ENCODE data around the gene PJVK.
A peak's percentile ranks its signal among the peaks of the same experiment; 100 is the strongest.
"Not testable (repeated sequence)": the region's sequence is repeated elsewhere in the genome, so short reads cannot be mapped to it uniquely, and the experiment has no call there.

The PJVK gene

DNA sequence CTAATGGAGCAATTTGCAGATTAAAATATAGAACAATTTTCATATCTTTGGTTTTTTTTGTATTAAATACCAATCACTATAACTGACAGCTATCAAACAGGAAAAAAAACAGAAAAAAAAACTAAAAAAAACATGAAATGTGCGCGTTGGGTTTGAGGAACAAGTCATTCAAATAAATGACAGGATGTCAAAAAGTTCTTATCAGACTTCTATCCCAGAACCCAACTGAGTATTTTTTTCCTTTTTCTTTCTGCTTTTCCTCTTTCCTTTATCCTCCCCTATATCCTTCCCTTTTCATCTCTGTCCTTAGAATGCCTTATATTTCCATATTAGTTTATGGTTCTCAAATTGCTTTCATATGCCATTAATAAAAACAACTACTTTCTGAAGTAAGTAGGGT, 14.5 kb upstream of the PJVK start:
- no peak for DNase-seq

DNA sequence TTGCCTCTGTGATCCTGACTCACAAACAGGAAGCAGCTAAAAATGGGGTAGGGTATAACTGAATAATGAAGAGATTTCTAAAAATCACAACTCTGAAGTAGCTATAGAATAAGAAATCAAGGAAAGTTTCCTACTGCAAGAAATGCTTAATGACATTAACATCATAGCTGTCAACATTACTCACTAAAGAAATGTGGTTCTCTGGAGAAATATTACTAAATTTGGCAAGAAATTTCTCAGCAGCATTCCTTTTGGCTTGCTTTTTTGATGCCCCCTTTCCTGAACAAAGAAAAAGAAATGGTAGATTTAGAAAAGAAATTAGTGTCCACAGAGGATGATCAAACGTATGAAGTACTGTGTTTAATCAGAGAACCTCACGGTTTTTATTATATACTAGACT, 9.8 kb upstream of the PJVK start:
- no peak for DNase-seq

DNA sequence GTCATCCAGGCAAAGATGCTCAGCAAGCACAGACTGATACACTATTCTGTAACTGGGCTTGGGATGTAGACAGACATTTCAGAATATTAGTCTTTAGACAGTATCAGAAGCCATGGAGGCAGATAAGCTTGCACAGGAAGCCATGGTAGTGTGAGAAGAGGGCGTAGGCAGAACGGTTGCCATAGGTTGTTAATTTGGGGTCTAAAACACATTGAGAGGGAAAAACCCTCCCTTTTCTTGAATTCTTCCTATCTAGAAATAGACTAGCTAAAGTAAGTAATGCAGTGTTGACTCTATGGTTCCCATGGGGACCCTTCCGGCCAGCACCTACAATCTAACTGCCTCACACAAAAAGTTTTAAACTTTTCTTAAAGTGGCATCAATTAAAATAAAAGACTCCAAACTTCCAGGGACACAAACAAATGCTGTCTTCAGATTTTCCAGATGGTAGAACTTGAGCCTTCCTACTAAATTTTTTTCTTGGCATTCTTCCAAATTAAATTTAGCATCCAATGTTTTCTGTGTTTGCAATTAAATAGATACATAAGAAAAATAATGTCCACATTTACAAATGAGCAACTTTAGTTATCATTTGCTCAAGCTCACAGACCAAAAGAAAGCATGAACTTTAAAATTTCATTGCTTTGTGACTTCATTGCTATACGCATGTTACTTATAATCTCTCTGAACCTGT, 2.1 kb upstream of the PJVK start:
- DNase-seq, result no peak

DNA sequence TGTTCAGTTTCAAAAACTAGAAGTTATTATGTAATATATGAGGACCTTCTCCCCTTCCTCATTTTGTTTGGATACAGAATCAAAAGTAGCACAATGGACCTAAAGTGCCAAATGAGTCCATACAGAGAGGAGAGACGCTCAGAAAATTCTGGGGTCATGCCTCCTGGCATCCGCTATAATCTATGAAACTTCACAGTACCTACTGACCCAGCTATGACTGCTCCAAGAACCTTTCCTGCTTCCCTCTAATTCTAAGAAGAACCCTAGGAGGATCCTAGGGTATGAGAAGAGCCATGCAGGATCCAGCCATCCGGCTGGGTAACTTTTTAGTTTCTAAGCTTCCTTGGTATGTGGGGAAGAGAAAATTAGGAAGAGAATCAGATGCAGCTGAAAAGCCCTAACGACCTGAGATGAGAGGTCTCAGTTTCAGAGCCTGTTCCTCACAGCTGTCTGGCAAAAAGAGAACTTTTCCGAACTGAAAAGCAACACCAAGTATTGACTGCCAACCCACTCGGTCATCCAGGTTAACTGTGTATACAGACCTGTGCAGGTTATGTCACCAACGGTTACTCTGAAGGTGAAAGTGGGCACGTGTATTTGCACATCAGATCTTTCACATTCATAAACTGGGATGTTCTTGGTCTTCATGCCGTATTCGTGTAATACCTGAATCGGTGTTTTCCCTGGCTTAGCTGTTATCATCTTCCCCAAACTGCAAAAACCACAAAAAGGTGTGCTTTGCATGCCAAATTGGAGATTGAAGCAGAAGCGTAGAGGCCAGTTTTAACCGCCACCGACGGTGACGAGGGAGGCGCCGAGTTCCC, 1.3 kb upstream of the PJVK start:
- DNase-seq, result no peak

DNA sequence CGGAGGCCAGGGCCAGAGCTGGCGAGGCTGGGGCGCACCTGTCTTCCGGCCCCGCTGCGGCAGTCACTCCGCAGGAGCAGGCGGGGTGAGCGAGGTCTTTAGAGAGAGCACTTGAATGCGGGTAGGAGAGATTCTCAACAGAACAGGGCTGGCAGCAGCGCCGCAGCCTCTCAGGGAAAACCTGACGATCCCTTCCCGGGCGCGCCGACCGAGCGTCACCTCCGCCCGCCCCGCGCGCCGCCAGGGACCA, 729 bp upstream of the PJVK start:
- no peak for DNase-seq

DNA sequence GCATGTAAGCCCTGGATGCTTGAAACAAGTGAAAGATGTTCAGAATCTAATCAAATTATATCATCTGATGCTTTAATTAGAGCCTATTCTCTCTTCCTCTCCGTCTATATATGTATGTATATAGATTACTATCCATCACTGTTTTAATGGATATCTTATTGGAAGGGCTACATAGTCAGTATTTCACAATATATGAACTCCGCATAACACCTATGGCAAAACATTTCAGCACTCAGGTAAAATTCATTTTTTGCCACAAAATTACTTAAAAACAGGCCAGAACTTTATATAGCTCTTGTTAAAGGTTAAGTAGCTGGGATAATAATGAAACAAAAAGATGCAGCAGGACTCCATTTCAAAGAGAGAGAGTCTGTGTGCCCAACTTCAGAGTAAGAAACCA, 1.2 kb downstream of the PJVK start:
- DNase-seq, result no peak

DNA sequence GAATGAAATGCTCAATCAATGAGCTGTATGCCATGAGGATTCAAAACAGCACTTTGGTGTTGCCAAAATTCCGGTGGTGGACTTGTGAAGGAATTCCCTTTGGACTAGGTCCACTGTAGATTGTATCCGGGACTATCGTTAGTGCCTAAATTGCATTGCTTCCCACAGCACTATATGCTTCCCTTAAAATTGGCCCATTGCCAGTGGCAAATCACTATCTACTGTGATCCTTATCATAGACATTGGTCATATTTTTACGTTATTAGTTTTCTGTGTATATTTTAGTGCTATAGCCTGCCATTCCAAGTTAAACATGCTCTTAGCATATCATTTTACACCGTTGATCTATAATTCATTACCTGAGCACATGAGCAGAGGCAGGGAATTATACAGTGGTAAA, 1.7 kb downstream of the PJVK start:
- no peak for DNase-seq

DNA sequence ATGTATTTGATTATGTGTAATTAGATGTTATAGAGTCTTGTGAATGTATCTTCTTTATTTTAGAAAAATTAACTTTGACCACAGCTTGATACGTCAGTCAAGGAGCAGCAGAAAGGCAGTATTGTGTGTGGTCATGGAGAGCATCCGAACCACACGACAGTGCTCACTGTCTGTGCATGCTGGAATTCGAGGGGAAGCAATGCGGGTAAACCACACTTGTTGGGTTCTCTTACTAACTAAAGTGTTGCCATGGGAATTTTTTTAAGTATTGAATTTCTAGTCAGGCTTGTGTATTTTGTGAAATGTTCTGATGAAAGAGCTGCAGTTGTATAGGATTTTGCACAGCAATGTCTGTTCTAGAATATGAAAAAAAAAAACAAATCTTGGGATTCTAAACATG, 4.8 kb downstream of the PJVK start:
- DNase-seq, result no peak

DNA sequence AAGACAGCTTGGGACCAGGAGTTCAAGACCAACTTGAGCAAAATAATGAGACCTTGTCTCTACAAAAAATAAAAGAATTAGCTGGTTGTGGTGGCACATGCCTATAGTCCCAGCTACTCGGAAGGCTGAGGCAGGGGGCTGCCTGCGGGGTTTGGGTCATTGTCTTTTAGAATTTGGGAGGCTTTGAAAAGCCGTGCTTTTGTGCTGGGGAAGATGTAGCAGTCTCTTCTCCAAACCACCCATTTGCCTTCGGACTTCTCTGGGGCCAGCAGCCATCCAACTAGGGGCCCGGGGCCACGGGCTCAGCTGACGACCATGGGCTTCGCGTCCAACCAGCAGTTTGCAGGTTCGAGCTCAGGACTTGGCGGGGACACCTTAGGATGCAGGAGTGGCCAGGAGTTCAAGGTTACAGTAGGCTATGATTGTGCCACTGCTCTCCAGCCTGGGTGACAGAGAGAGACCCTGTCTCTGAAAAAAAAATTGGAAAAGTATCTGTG, 6.3 kb downstream of the PJVK start:
- no peak for DNase-seq

DNA sequence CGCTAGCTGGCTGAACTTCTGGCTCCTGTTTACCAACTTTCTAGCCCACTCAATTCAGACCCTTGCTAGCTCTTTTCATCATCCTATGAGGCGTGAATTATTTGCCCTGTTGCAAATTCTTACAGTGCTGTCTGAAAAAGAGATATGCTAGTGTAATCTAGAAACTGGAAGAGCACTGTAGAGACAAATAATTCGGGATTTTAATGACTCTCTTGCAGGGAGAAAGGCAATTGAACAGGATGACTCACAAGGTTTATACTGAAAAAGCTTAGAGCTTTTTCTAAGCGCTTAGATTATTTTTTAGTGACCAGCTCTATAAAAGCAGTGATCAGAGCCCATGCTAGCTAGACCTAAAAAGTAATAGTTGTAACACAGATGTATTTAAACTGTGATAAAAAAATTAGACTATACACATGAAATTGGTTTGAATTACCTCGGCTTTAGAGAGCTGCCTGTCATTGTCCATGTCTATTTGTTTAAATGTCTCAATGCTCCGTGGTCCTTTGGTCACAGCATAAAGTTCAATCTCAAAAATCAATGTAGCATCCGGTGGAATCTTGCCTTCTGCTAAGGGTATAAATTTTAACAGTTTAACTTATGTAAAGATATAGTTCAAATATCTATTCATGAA, 18.2 kb downstream of the PJVK start:
- DNase-seq, result no peak

DNA sequence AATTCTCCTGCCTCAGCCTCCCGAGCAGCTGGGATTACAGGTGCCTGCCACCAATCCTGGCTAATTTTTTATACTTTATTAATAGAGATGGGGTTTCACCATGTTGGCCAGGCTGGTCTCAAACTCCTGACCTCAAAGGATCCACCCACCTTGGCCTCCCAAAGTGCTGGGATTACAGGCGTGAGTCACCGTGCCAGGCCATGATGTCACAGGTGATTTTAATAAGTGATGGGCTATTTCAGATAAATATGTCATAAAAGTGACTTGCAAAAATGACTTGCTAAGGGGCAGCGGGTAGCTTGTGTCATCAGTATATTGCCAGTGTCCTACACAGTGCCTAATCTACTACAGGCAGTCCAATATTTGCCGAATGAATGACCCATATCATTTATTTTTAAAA, 20.1 kb downstream of the PJVK start:
- DNase-seq, result not testable (repeated sequence)

DNA sequence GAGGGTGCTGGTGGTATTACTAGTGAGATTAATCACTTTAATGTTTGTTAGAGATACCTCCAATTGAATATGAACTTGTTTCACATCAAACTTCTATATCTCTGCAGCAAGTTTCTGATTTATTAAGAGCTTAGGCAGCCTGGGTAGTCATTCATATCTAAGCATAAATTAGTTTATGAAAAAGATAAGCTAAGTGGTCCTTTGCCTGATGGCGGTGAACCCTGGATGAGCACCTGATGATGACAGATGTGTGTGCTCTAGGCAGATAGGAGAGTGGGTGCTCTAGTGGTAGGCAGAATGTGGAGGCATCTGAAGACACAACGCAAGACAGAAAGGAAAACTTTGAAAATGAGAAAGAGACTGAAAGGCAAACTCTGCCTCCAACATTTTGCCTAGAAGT, 22.2 kb downstream of the PJVK start:
- no peak for DNase-seq

DNA sequence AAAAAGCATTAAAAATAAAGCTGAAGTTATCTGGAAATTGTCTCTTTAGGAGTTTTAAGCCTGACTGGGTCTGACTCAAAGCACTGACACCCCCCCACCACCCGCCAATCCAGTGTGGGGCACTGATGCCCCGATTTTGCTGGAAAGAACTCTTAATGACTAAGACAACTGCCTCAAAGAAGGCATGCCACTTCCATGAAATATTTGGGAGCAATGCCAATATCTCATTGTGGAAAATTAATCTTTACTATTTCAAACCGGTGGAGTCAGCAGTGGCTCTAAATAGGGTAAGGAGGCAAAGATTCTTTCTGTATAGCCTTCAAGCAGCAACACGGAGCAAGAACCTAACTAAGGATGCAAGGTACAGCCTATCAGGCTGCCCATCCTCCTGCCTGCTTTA, 22.8 kb downstream of the PJVK start:
- no peak for DNase-seq

DNA sequence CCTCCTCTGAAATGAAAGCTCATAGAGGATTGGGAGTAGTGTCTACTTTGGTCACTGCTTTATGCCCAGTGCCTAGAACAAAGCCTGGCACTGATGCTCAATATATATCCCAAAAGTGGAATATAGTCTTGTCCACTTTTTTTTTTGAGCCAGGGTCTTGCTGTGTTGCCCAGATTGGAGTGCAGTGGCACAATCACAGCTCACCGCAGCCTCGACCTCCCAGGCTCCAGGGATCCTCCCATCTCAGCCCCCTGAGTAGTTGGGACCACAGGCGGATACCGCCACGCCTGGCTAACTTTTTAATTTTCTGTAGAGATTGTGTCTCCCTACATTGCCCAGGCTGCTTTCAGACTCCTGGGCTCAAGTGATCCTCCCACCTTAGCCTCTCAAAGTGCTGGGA, 23.4 kb downstream of the PJVK start:
- no peak for DNase-seq

DNA sequence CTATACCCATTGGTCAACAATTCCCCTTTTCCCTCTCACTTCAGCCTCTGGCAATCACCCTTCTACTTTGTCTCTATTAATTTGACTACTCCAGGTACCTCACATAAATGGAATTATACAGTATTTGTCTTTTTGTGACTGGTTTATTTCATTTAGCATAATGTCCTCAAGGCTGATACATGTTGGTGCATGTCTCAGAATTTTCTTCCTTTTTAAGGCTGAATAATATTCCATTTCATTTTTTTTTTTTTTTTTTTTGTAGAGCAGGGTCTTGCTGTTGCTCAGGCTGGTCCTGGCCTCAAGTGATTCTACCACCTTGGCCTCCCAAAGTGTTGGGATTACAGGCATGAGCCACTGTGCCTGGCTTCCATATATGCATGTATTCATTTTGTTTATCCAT, 25.3 kb downstream of the PJVK start:
- no peak for DNase-seq

DNA sequence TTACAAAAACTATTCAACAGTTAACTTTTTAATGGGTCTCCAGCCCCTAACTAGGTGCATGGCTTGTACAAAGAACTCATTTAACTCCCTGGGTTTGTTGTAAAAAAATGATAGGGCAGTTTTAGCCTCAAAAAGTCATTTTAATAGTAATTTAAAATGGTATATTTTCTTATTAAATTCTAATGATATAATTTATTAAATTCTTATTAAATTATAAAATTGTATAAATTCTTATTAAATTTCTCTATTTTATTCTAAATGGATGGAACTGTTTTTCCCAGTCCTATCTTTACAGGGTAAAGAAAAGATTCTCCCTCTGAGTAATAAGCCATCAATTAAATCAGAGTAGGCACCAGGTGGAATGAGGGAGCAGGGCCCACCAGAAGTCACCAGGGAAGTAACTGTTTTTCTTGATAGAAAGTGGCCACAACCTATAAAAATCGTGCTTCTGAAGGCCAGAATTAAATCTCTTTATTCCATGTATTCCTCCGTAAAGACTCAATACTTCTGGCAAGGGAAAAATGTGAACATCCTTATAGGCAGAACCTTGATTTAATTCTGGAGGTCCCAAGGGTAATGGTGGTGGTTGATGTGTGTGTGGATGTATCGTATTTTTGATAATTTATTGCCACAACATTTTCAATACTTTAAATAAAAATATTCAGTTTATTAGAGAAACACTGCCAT, 26.4 kb downstream of the PJVK start:
- no peak for DNase-seq

DNA sequence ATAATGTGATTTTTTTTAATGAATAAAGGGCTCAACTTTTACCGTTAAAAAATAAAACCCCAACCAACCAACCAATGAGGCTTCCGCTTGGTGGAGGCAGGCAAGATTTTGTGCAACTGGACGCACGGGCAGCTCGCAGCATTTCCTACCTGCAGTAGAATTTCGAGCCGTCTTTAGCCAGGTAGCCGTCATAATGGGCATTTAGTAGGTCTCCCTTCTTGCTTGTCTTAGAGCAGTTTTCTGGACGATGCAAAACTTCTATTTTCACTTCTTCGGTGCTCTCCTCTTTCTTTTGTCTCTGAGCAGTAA, 26.9 kb downstream of the PJVK start:
- DNase-seq, result no peak

DNA sequence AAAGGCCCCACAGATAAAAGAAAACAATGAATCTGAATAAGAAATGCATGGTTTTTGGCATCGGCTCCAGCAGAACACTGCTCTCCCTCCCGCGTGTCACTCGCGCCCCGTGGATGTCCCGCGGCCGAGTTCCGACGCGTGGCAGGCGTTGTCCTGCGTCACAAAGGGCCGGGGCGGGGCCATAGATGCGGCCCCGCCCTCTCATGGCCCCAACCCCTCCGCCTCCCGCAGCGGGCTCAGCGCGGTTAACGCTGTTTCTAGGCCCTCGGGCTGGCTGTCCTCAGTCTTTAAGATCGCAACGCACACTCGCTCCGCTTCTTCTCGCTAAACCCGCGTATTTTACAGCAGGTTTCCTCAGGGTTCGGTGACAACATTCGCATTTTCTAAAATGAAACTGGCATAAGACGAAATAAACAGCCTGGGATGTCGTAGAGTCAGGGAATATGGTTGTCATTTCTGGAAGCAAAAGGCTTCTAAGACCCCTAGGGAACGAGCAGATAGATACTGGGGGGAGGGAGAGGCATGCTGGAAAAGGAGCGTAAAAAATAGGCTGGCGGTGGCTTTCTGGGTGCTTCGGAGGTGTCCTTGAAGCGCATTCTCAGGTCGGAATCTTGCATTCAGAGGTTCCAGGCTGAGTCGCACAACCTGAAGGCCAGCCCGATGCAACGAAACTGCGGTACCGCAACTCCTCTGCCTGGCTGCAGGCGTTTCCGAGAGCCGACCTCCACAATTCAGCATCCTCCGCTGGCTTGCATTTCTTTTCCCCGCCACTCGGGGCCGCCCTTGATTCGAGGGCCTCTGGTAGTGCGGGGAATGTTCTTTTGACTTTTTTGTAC, 27.5 kb downstream of the PJVK start, which contains the start of gene FKBP7:
TSS of gene FKBP7 (minus strand) at position 162 of the 836 bp plus-strand sequence. CDS start at position 61, 101 bp downstream.
- DNase-seq, result peak; percentile 83

DNA sequence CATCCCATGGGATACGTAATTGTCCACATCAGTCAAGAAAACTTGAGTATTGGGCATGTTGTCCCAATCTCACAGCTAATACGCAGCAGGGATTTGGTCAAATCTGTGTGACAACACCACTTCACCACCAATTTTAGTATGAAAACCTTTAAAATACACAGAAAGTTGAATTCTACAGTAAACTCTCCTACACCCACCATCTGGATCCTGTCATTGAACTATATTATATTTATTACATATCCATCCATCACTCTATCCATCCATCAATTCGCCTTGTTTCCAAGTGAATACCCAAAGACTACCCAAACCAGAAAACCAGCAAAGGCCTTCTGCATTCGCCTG, 28.1 kb downstream of the PJVK start:
- DNase-seq, result no peak

DNA sequence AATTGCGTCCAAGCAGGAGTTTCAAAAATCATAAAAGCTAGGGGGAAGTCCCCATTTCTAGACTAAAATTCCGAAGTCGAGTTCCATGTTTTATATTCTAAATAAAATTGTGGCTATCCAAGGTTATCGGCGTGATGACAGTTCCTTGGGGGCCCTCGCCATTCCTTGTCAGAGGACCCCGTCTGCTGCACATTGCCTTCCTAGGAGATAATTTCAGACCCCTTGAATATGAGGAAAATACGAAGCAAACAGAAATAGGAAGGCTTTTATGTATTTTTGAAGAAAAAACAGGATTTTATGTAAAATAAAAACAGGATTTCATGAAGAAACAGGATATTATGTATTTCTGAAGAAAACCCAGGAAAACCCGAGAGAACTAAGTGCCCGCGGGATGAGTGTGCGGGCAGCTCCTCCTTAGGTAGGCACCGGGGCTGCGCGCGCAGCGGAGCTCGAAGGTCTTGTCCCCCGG, 28.6 kb downstream of the PJVK start:
- no peak for DNase-seq

DNA sequence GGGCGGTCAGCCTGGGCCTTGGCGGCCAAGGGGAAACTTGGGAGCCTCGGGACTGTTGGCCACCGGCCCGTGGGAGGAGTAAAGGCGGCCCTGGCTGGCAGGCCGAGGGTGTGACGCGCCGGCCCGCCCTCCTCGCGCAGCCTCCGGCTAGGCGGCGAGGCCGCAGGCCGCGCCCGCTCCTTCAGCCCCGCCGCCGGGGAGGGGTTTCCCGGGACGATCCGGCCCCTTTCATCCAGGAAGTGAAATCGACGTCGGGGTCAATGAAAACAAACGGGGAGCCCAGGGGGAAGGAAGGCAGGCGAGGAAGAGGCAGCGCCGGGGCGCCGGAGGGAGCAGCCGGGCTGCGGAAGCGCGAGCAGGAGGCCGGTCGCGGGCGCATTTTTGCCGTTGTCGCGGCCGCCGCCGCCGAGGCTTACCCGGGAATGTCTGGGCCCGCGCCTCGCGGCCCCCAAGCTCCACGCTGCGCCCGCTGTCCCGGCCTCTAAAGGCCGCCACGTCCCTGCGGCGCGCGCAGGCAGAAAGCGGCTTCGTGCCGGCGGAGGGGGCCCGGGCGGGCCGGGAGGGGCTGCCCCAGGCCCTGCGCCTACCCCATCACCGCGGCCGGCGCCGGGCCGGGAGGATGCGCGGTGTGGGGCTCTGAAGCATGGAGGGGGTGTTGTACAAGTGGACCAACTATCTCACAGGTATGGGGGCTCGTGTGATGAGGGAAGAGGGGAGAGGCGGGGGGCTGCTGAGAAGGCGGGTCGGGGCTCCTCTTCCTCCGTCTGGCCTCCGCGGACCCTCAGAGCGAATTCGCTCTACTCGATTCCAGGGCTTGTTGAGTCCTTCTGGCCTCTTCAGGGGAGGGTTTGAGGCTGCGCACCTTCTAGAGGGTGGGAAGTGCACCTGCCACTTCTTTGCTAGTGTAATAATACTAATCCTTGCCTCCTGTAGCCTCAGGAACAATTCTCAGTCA, 29.3 kb downstream of the PJVK start, which contains the start of gene PLEKHA3:
TSS of gene PLEKHA3 (plus strand) at position 231 of the 955 bp plus-strand sequence. CDS start at position 644, 413 bp downstream.
- DNase-seq, result peak; percentile 77

Data from activated naive CD4-positive, alpha-beta T cell treated with Interleukin-2 at 50 U/mL for 16 hours (primary cell).